ENCODE results near the gene NOA1. TPM values are rescaled to one million over a fixed set of nuclear protein-coding genes. Genes with fewer than 3 reads are reported as not detected.

NOA1 gene
- total RNA-seq: 12.7 and 14.7 TPM in 2 replicates

DNA sequence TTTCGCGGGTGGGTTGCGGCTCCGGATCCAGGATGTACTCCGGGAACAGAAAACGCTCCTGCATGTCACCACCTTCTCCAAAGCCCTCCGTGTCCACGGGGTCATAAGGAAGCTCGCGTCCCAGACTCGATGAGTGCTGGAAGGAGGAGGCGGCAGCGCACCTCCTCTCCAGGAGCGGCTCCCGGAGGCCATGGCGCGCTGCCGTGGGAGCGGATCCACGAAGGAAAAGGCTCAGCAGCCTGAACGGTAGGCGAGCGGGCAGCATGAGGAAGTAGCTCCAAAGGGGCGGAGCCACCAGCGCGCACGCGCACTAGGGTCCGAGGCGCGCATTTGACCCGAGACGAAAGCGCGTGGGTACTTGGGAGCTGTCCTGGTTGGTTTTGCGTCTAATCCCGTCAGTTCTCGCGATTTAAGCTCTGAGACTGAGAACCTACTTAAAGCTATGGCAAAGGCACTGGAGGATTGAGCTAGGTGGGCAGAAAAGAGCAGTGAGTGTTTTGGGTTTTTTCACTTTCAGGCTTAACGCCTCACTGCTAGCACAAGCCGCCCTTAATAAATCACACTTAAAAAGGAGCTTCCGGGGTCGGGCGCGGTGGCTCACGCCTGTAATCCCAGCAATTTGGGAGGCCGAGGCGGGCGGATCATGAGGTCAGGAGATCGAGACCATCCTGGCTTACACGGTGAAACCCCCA, at the start of gene NOA1:
NOA1 (minus strand) TSS at position 286 of the 692 bp plus-strand sequence; CDS start at position 265, 21 bp downstream.

DNA sequence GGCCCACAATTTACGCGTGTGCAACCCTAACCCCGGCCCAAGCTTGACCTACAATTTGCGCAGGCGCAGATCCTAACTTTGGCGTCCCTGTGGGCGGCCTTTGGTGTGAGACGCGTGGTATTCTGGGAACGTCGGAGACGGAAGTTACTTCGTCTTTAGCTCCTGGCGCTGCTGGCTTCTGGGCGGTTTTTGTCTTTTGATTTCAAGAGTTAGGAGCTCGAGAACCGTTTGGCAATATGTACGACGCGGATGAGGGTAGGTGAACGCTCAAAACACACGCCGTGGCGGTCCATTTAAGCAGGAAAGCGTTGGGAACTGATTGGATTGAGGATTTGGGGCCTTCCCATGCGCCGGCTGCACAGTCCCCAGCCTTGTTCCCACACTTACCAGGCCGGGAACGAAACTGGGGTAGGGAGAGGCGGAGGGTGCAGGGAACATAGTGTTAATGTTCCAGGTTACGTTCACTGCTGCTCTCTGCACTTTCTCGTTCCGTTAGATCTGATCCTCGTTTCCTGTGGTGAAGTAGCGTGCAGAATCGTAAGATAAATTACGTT, 1.4 kb upstream of the NOA1 start, which contains the start of gene POLR2B:
POLR2B (plus strand) TSS at position 147 of the 554 bp plus-strand sequence; CDS start at position 237, 90 bp downstream.

Other genes starting within 250 kb of the NOA1 start
- gene SPINK2, start 155.9 kb downstream of the NOA1 start, total RNA-seq: not detected in 2 replicates
- gene REST, start 69.7 kb downstream of the NOA1 start, total RNA-seq: 23.4 and 40.6 TPM in 2 replicates
- 101 and 126 TPM in 2 replicates for gene POLR2B, start 1.3 kb upstream of the NOA1 start, total RNA-seq
- gene IGFBP7, start 132.8 kb upstream of the NOA1 start, total RNA-seq: 579 and 2,784 TPM in 2 replicates

Data from regular cardiac myocyte (primary cell).